GM12891 (cell line): ENCODE results near the gene ERBB3.

ENCODE experiments used
- PAX5 ChIP-seq: IDR thresholded peaks from 2 replicates; pipeline ENCODE4 v1.6.1; 2011; ENCODE audit warnings: low read length, moderate library complexity, mild to moderate bottlenecking; ENCODE audit not compliant: insufficient read depth, severe bottlenecking
- POLR2A ChIP-seq: IDR thresholded peaks from 2 replicates; pipeline ENCODE4 v1.6.1; 2011; ENCODE audit warnings: low read depth, low read length, control low read depth
- POLR2AphosphoS5 ChIP-seq: IDR thresholded peaks from 2 replicates; pipeline ENCODE4 v1.6.1; 2011; ENCODE audit warnings: low read depth, low read length, control low read depth

DNA sequence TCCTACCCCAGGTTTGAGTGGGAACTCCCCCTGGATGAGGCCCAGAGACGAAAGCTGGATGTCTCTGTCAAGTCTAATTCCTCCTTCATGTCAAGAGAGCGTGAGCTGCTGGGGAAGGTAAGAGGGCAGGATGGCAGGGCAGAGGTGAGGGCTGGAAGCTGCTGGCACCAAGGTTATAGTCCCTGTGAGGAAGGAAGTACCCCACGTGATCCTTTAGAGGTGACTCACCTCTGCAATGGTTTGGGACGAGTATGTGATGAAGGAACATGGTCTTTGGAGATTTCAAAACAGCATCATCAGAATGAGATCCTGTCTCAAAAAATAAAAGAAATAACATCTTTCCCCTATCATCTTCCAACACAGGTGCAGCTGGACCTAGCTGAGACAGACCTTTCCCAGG is 63.3 kb downstream of the ERBB3 start:
- TF ChIP-seq PAX5 (no peak), POLR2A (no peak), POLR2AphosphoS5 (no peak)
